Fibroblast of gingiva (primary cell): ENCODE data around the gene C16orf92.

Source experiments
- DNase-seq: peaks from one replicate; pipeline ENCODE4 v3.0.0-alpha.2; 2011; ENCODE audit warnings: low read depth

The C16orf92 gene

GRCh38 chr16:30022887-30023286 is at the start of gene C16orf92:
Gene C16orf92 (plus strand): TSS chr16:30023198. CDS start chr16:30023341, 143 bp downstream.
- DNase-seq, result no peak

DNA sequence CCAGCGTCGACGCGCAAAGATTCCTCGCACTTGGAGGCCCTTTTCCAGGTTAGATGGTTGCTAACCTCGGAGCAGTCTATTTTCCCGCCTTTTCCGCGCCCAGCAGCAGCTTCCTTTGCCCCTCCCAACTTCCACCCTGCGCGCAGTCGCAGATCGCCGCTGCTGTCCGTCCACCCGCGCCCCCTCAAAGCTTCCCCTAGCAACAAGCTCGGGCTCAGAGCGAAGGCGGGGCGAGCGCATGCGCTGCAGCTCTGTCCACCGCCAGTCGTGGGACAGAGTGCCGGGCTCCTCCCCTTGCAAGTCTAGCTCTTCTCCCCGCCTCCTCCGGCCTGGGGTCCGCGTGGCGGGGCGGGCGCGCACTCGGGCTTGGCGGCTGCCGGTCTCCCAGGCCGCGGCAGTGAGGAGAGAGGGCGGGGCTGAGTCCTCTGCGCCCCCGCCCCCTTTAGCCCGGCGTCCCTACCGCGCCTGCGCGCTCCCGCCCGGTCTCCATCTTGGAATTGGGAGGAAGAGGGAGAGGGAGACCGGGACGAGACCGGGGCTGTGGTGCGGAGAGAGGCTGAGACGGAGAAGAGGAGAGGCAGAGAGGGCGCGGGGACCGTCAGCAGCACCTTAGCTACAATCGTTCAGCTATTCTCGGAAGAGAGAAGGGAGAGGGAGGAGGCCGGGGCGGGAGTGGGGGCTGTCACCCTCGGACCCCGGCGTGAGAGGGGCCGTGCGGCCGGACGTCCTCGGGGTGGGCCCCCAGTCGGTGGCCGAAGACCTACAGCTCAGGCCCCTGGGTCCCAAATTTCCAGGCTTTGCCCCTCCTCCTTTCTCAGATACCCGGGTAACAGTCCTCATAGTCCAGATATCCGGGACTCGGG is 49.4 kb upstream of the C16orf92 start, which contains the start of gene TAOK2:
Gene TAOK2 (plus strand): TSS at position 485 of the 863 bp plus-strand sequence. CDS start 3,905 bp downstream, outside the sequence.
- DNase-seq, result peak; percentile 99

DNA sequence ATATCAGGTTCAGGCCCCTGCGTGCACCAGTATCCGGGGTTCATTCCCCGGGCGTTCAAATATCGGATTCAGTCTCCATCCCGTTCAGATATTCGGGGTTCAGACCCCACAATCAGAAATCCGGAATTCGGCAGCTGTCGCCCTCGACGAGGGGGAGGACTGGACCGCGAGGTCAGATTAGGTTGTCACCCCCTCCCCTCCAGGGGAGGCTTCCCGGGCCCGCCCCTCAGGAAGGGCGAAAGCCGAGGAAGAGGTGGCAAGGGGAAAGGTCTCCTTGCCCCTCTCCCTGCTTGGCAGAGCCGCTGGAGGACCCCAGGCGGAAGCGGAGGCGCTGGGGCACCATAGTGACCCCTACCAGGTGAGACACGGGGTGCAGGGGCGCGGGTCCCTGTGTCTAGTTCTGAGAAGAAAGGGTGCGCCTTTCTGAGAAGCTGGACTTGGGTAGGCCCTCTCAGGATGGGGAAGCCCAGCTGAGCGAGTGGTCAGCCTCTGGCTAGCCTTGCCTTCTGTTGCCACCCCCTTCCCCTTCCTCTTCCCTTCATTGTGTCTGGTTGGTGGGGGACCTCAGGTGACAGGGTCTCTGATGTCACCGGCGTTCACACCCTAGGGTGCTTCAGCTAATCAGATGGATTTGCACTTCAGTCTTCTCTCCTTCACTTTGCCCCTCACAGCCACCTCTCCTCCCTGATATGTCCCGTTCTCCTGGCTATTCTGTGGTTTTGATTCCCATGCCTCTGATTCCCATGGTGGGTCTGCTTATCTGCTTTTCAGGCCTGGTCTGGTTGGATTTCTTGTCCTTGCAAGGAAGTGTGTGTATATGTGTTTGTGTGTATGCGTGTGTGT is 48.5 kb upstream of the C16orf92 start:
- no peak for DNase-seq

DNA sequence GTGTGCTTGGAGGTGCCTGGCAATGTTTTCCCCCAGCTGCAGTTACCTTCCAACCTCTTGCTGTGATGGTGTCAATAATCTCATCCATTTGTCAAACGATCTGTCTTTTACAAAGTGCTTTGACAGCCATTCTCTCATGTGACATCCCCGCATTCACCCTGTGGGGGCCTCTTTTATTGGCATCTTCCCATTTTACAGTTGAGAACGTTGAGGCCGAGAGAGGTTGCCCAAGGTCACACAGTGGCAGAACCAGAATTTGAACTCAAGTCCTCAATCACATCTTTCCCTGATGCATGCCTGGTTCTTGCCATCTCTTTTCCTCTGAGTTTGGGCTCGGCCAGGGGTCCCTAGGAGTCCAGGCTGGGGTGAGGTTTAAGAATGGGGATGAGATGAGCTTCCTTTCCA is 47.9 kb upstream of the C16orf92 start:
- no peak for DNase-seq

- no peak for DNase-seq
Observed at GRCh38 chr16:29975811-29976511, 47.0 kb upstream of the C16orf92 start.

- no peak for DNase-seq
Observed at GRCh38 chr16:29977063-29977825, 45.8 kb upstream of the C16orf92 start.

- DNase-seq, result no peak
Observed at GRCh38 chr16:29978081-29978480, 44.9 kb upstream of the C16orf92 start.

DNA sequence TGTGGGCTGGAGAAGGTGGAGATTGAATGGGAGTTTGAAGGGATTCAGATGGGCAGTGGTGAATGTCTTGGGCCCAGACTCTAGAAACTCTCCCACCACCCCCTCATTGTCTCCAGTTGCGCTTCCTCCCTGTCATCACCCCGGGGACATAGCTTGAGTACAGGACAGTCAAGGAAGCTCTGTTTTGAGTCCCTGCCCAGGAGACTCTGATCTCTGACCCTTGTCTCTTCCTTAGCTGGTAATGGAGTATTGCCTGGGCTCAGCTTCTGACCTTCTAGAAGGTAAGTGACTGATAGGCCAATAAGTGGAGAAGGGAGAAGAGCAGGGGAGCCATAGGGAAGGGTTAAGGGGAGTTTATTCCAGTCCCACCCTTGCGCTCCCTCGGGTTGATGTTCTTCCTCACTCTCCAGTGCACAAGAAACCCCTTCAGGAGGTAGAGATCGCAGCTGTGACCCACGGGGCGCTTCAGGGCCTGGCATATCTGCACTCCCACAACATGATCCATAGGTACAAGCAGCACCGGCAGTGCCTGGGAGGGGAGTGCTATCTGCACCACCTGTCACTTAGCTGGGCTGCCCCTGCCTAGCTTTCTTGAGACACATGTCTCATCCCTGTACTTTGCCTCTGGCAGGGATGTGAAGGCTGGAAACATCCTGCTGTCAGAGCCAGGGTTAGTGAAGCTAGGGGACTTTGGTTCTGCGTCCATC is 44.3 kb upstream of the C16orf92 start:
- no peak for DNase-seq

GRCh38 chr16:29982560-29983419 is 40.2 kb upstream of the C16orf92 start:
- no peak for DNase-seq

GRCh38 chr16:29983420-29984136 is 39.4 kb upstream of the C16orf92 start:
- no peak for DNase-seq

GRCh38 chr16:29984137-29984763 is 38.7 kb upstream of the C16orf92 start:
- DNase-seq, result no peak

- no peak for DNase-seq
Observed at GRCh38 chr16:29984764-29985147, 38.2 kb upstream of the C16orf92 start.

GRCh38 chr16:29985271-29985811 is 37.7 kb upstream of the C16orf92 start:
- DNase-seq, result no peak

GRCh38 chr16:29986231-29986630 is 36.8 kb upstream of the C16orf92 start:
- DNase-seq, result no peak

- DNase-seq, result no peak
Observed at GRCh38 chr16:29986931-29987330, 36.1 kb upstream of the C16orf92 start.

DNA sequence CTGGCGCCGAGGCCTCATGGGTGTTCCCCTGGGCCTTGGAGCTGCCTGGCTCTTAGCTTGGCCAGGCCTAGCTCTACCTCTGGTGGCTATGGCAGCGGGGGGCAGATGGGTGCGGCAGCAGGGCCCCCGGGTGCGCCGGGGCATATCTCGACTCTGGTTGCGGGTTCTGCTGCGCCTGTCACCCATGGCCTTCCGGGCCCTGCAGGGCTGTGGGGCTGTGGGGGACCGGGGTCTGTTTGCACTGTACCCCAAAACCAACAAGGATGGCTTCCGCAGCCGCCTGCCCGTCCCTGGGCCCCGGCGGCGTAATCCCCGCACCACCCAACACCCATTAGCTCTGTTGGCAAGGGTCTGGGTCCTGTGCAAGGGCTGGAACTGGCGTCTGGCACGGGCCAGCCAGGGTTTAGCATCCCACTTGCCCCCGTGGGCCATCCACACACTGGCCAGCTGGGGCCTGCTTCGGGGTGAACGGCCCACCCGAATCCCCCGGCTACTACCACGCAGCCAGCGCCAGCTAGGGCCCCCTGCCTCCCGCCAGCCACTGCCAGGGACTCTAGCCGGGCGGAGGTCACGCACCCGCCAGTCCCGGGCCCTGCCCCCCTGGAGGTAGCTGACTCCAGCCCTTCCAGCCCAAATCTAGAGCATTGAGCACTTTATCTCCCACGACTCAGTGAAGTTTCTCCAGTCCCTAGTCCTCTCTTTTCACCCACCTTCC is 35.5 kb upstream of the C16orf92 start:
- DNase-seq, result no peak

DNA sequence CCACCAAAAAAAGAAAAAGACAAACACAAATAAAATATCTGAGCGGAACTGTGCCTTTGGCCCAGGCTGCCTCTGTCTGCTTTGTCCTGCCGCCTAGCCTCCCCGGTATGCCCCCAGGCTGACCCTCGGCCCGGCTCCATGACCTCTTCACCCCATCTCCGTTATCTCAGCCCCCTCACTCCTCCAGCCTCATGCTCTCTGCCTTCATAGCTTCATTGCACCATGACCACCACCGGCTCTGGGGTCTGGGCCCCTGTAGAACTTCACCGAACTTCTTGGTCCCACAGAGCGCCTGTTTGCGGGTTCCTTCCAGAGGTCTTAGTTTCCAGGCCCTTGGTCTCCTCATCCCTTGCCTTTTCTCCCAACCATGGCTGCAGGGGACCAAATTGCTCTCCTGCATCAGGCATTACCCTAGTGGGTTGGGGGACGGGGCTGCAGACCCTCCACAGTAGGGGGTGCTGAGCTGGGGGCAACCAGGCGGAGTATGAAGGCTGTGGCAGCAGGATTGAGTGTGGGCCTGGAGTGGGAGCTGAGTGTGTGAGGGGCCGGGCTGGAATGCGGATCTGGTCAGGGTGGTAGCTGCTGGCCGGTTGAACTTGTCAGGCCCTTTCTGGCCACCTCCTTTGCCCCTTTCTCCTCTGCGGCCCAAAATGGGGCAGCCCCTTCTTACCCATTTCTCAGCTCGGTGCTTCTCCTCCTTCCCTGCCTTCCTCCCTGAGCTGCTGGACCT is 34.5 kb upstream of the C16orf92 start:
- DNase-seq, result no peak
